ENCODE data around the gene TMEM42.
"Not testable (repeated sequence)": the region's sequence is repeated elsewhere in the genome, so short reads cannot be mapped to it uniquely, and the experiment has no call there.

- TF ChIP-seq, protein P1, sequence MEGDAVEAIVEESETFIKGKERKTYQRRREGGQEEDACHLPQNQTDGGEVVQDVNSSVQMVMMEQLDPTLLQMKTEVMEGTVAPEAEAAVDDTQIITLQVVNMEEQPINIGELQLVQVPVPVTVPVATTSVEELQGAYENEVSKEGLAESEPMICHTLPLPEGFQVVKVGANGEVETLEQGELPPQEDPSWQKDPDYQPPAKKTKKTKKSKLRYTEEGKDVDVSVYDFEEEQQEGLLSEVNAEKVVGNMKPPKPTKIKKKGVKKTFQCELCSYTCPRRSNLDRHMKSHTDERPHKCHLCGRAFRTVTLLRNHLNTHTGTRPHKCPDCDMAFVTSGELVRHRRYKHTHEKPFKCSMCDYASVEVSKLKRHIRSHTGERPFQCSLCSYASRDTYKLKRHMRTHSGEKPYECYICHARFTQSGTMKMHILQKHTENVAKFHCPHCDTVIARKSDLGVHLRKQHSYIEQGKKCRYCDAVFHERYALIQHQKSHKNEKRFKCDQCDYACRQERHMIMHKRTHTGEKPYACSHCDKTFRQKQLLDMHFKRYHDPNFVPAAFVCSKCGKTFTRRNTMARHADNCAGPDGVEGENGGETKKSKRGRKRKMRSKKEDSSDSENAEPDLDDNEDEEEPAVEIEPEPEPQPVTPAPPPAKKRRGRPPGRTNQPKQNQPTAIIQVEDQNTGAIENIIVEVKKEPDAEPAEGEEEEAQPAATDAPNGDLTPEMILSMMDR (IDR thresholded peaks at IDR 0.05): not testable (repeated sequence)
- not testable (repeated sequence) for TF ChIP-seq ZNF512 (CRISPR knock-in tag; IDR thresholded peaks at IDR 0.05; ENCODE audit: borderline replicate concordance)
Measured at GRCh38 chr3:44856663-44857062, 5.0 kb upstream of the TMEM42 start.
